ENCODE measurements around the gene NPL.
A peak's percentile ranks its signal among the peaks of the same experiment; 100 is the strongest.

The NPL gene

GRCh38 chr1:182835806-182836205 is 46.2 kb downstream of the NPL start:
- H3K4me3 ChIP-seq (ENCODE audit: low read length), result no peak overlapping the region
- no peak for TF ChIP-seq CTCF (conservative IDR thresholded peaks at IDR 0.05; ENCODE audit: low read depth, low read length)
- DNase-seq (ENCODE audit: low read depth), result no peak

GRCh38 chr1:182839209-182840066 is 49.9 kb downstream of the NPL start, which contains the start of gene DHX9:
DHX9 (plus strand) TSS chr1:182839347; CDS start chr1:182842567, 3,220 bp downstream.
- DNase-seq (ENCODE audit: low read depth), result peak; percentile 52
- peak within 1 kb of the TSS; percentile 88 for H3K4me3 ChIP-seq (ENCODE audit: low read length)
- TF ChIP-seq CTCF (conservative IDR thresholded peaks at IDR 0.05; ENCODE audit: low read depth, low read length), result no peak

- DNase-seq (ENCODE audit: low read depth), result no peak
- TF ChIP-seq CTCF (conservative IDR thresholded peaks at IDR 0.05; ENCODE audit: low read depth, low read length), result no peak
- peak overlapping the region; percentile 88 for H3K4me3 ChIP-seq (ENCODE audit: low read length)
Measured at GRCh38 chr1:182841368-182841988, 51.9 kb downstream of the NPL start.

- DNase-seq (ENCODE audit: low read depth), result no peak
- H3K4me3 ChIP-seq (ENCODE audit: low read length), result no peak overlapping the region
- TF ChIP-seq CTCF (conservative IDR thresholded peaks at IDR 0.05; ENCODE audit: low read depth, low read length), result no peak
Measured at GRCh38 chr1:182842265-182842664, 52.7 kb downstream of the NPL start.

GRCh38 chr1:182845379-182845778 is 55.8 kb downstream of the NPL start:
- TF ChIP-seq CTCF (conservative IDR thresholded peaks at IDR 0.05; ENCODE audit: low read depth, low read length), result no peak
- no peak for DNase-seq (ENCODE audit: low read depth)
- H3K4me3 ChIP-seq (ENCODE audit: low read length), result no peak overlapping the region

GRCh38 chr1:182845894-182846293 is 56.3 kb downstream of the NPL start:
- H3K4me3 ChIP-seq (ENCODE audit: low read length), result no peak overlapping the region
- no peak for DNase-seq (ENCODE audit: low read depth)
- TF ChIP-seq CTCF (conservative IDR thresholded peaks at IDR 0.05; ENCODE audit: low read depth, low read length), result no peak
